A673 (cell line): ENCODE results near the gene KCTD20. TPM values are rescaled to one million over a fixed set of nuclear protein-coding genes. Genes with fewer than 3 reads are reported as not detected.

Experiments used
- BruUV-seq: library from RNA; stranded (reverse); fragments of 400-500 nt; replicated peaks from 2 replicates; lab custom pipeline; 2021; lab: Mats Ljungman, UMichigan
- CTCF ChIA-PET: fragments of 300-600 bp; sonication (Branson Sonifier 250); formaldehyde crosslinking; loops from one replicate; lab custom pipeline; 2022; ENCODE audit warnings: antibody characterized with exemption; lab: Charles Lee
- POLR2A ChIA-PET: fragments of 300-600 bp; sonication (Branson Sonifier 250); formaldehyde crosslinking; loops from one replicate; lab custom pipeline; 2022; ENCODE audit warnings: antibody characterized with exemption; ENCODE audit not compliant: low non-redundant PET; lab: Charles Lee
- DNase-seq: peaks from one replicate; pipeline ENCODE4 v3.0.0-alpha.2; 2015; ENCODE audit warnings: low spot score
- H3K27ac ChIP-seq: fragments of 200-600 bp; sonication (generic); 2 replicates; pipeline ENCODE4 v1.5.1; 2016; ENCODE audit warnings: mixed run types, low read depth, mild to moderate bottlenecking, mixed read lengths, antibody characterized with exemption, low read length; ENCODE audit not compliant: poor library complexity, severe bottlenecking
- H3K27me3 ChIP-seq: fragments of 200-600 bp; sonication (generic); replicated peaks from 2 replicates; pipeline ENCODE4 v1.6.1; 2017; ENCODE audit warnings: mixed run types, low read depth, mild to moderate bottlenecking, mixed read lengths, antibody characterized with exemption, low read length; ENCODE audit not compliant: insufficient read depth, poor library complexity
- H3K36me3 ChIP-seq: fragments of 200-600 bp; sonication (generic); 2 replicates; pipeline ENCODE4 v1.6.1; 2016; ENCODE audit warnings: mixed run types, mild to moderate bottlenecking, mixed read lengths, antibody characterized with exemption, low read length; ENCODE audit not compliant: insufficient read depth, poor library complexity, severe bottlenecking
- H3K4me1 ChIP-seq: fragments of 200-600 bp; sonication (generic); 2 replicates; pipeline ENCODE4 v1.6.1; 2017; ENCODE audit warnings: mixed run types, mild to moderate bottlenecking, mixed read lengths, antibody characterized with exemption, low read length; ENCODE audit not compliant: insufficient read depth, poor library complexity, severe bottlenecking
- H3K4me3 ChIP-seq: fragments of 200-600 bp; sonication (generic); 2 replicates; pipeline ENCODE4 v1.5.1; 2016; ENCODE audit warnings: low read depth, mixed run types, mild to moderate bottlenecking, mixed read lengths, low read length; ENCODE audit not compliant: poor library complexity, severe bottlenecking
- H3K9me3 ChIP-seq: fragments of 200-600 bp; sonication (generic); 2 replicates; pipeline ENCODE4 v1.6.1; 2016; ENCODE audit warnings: mixed run types, low read depth, mild to moderate bottlenecking, mixed read lengths, antibody characterized with exemption, low read length; ENCODE audit not compliant: poor library complexity, severe bottlenecking
- EZH2 ChIP-seq: fragments of 200-600 bp; sonication (generic); IDR thresholded peaks from 2 replicates; pipeline ENCODE4 v1.6.1; 2017; ENCODE audit warnings: borderline replicate concordance, low read depth, mild to moderate bottlenecking, mixed read lengths, antibody characterized with exemption, low read length; ENCODE audit not compliant: poor library complexity, severe bottlenecking
- intact Hi-C: fragments of 100-400 bp; cut with micrococcal nuclease; formaldehyde crosslinking; loops from one replicate; pipeline ENCODE4 v1.10.0; 2022; ENCODE audit not compliant: unreplicated experiment
- total RNA-seq: library from RNA; stranded (reverse); gene quantifications from 2 replicates; pipeline ENCODE4 v1.2.3, GENCODE V29; 2021
- TF ChIP-seq, protein P1 (sequence below): fragments of 300-800, 200-600 bp; sonication (generic); conservative IDR thresholded peaks from 2 replicates; pipeline ENCODE4 v1.5.1; 2017; ENCODE audit warnings: low read depth, mild to moderate bottlenecking, antibody characterized with exemption, low read length, moderate library complexity, mixed read lengths

The KCTD20 gene
- total RNA-seq, 1 experiment from 2014 or later: 72.6 TPM

DNA sequence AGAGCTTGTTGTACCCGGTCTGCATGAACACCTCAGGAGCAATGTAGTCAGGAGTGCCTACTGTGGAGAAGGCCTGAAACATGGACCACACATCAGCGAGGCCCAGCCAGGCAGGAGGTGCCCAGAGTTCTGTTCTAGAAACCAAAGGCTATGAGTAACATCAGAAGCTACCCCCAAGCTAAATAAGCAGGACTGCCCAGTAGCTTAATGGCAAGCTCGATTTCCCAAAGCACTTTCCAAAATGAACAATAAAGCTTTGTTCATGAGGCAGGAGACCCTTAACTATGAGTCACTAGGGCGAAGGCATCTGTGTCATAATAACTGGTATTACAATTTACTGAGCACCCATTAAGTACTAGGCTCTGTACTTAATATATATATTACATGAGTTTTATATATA lies 57.1 kb downstream of the KCTD20 start:
- intact Hi-C loops: no loop called here
- peaks cover 22% of the 10 kb centered on the region for H3K36me3 ChIP-seq
- H3K4me3 ChIP-seq: no peak overlapping the region
- CTCF ChIA-PET: no interaction called here
- no peak for TF ChIP-seq EZH2
- TF ChIP-seq, protein P1, sequence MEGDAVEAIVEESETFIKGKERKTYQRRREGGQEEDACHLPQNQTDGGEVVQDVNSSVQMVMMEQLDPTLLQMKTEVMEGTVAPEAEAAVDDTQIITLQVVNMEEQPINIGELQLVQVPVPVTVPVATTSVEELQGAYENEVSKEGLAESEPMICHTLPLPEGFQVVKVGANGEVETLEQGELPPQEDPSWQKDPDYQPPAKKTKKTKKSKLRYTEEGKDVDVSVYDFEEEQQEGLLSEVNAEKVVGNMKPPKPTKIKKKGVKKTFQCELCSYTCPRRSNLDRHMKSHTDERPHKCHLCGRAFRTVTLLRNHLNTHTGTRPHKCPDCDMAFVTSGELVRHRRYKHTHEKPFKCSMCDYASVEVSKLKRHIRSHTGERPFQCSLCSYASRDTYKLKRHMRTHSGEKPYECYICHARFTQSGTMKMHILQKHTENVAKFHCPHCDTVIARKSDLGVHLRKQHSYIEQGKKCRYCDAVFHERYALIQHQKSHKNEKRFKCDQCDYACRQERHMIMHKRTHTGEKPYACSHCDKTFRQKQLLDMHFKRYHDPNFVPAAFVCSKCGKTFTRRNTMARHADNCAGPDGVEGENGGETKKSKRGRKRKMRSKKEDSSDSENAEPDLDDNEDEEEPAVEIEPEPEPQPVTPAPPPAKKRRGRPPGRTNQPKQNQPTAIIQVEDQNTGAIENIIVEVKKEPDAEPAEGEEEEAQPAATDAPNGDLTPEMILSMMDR: no peak
- POLR2A ChIA-PET: no interaction called here
- H3K9me3 ChIP-seq: no peaks in the 10 kb centered on the region
- no peaks in the 10 kb centered on the region for H3K4me1 ChIP-seq
- no peak overlapping the region for H3K27ac ChIP-seq
- DNase-seq: no peak
- H3K27me3 ChIP-seq: no peaks in the 10 kb centered on the region
- BruUV-seq: no TSS peak

GRCh38 chr6:36501686-36502085 lies 58.9 kb downstream of the KCTD20 start:
- no peaks in the 10 kb centered on the region for H3K9me3 ChIP-seq
- DNase-seq: no peak
- no peaks in the 10 kb centered on the region for H3K27me3 ChIP-seq
- intact Hi-C loops: no loop called here
- H3K36me3 ChIP-seq: peaks cover 7% of the 10 kb centered on the region
- H3K4me3 ChIP-seq: no peak overlapping the region
- no peak overlapping the region for H3K27ac ChIP-seq
- POLR2A ChIA-PET: no interaction called here
- H3K4me1 ChIP-seq: no peaks in the 10 kb centered on the region
- no TSS peak for BruUV-seq
- CTCF ChIA-PET: no interaction called here
- TF ChIP-seq, protein P1: no peak
- no peak for TF ChIP-seq EZH2

DNA sequence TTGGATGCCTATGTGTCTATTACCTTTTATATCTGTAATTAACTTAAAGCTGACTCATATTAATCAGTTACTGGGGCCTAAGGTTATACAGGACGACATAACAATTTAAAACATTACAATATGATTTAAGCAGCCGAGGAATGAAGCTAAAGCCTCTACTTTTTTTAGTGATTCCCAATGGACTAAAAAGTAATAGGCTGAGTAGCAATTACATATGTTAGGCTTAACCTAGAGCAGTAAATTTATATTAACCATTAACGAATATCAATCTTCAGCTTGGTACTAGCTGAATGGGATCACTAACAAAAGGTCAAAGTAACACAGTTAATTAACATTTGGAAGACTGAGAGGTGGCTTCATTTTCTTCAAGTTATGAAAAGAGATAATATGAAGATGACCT lies 61.4 kb downstream of the KCTD20 start:
- TF ChIP-seq, protein P1: no peak
- no peak for TF ChIP-seq EZH2
- H3K4me3 ChIP-seq: no peak overlapping the region
- H3K27me3 ChIP-seq: no peaks in the 10 kb centered on the region
- no TSS peak for BruUV-seq
- intact Hi-C loops: no loop called here
- no peaks in the 10 kb centered on the region for H3K4me1 ChIP-seq
- no peaks in the 10 kb centered on the region for H3K9me3 ChIP-seq
- CTCF ChIA-PET: no interaction called here
- no peaks in the 10 kb centered on the region for H3K36me3 ChIP-seq
- no peak for DNase-seq
- no peak overlapping the region for H3K27ac ChIP-seq
- POLR2A ChIA-PET: no interaction called here
